Activated CD4-positive, alpha-beta T cell treated with anti-CD3 and anti-CD28 coated beads, Interleukin-2, amount 50 U/mL, for 4 hours (primary cell): ENCODE measurements around the gene FHOD1.
A peak's percentile ranks its signal among the peaks of the same experiment; 100 is the strongest.

Source experiments
- DNase-seq, 2 experiments: peaks; one replicate each; pipeline ENCODE4 v3.0.0-alpha.2; 2020

The FHOD1 gene

GRCh38 chr16:67206838-67207248, 40.4 kb downstream of the FHOD1 start:
- no peak for DNase-seq

GRCh38 chr16:67206129-67206837, 41.0 kb downstream of the FHOD1 start:
- no peak for DNase-seq

- DNase-seq = no peak
These were observed 43.2 kb downstream of the FHOD1 start for GRCh38 chr16:67204076-67204475.

GRCh38 chr16:67202956-67203493, 44.3 kb downstream of the FHOD1 start:
- DNase-seq = no peak

- no peak for DNase-seq
These were observed 44.9 kb downstream of the FHOD1 start for GRCh38 chr16:67202426-67202825.

- DNase-seq = no peak
These were observed 45.6 kb downstream of the FHOD1 start for GRCh38 chr16:67201411-67202345.

- no peak for DNase-seq
These were observed 46.8 kb downstream of the FHOD1 start for GRCh38 chr16:67200491-67200890.

- DNase-seq = no peak
These were observed 47.5 kb downstream of the FHOD1 start for GRCh38 chr16:67199808-67200198.

GRCh38 chr16:67199011-67199807, 48.1 kb downstream of the FHOD1 start, which contains the start of gene ELMO3:
Gene ELMO3, plus strand, starts transcription at chr16:67199131. Its CDS starts 196 bp downstream, at chr16:67199327.
- no peak for DNase-seq

- no peak for DNase-seq
These were observed 49.0 kb downstream of the FHOD1 start for GRCh38 chr16:67198238-67198734.

GRCh38 chr16:67197704-67198103, 49.6 kb downstream of the FHOD1 start:
- no peak for DNase-seq

GRCh38 chr16:67196881-67197280, 50.4 kb downstream of the FHOD1 start:
- DNase-seq = no peak

- no peak for DNase-seq
These were observed 51.6 kb downstream of the FHOD1 start for GRCh38 chr16:67195676-67196075.

- no peak for DNase-seq
These were observed 53.0 kb downstream of the FHOD1 start for GRCh38 chr16:67194260-67194659.

GRCh38 chr16:67193536-67193935, 53.7 kb downstream of the FHOD1 start:
- DNase-seq = no peak

GRCh38 chr16:67192781-67193361, 54.4 kb downstream of the FHOD1 start:
- DNase-seq = no peak

- peak; percentile 77 to 81 for DNase-seq
These were observed 55.1 kb downstream of the FHOD1 start, which contains the start of gene E2F4 for GRCh38 chr16:67191995-67192681. Gene E2F4, plus strand, starts transcription at chr16:67192155. Its CDS starts 73 bp downstream, at chr16:67192228.

GRCh38 chr16:67191411-67191994, 55.8 kb downstream of the FHOD1 start:
- DNase-seq = no peak

- no peak for DNase-seq
These were observed 56.6 kb downstream of the FHOD1 start for GRCh38 chr16:67190448-67191399.

- no peak for DNase-seq
These were observed 57.2 kb downstream of the FHOD1 start, which contains the start of gene EXOC3L1 for GRCh38 chr16:67190041-67190440. Gene EXOC3L1, minus strand, starts transcription at chr16:67190136. Its CDS starts 460 bp downstream, at chr16:67189676.
